SK-N-SH treated with all-trans-retinoic acid at 6 μM for 48 hours (cell line): ENCODE measurements around the gene GJB5.

Experiments used
- ATAC-seq: fragments of 200-7000 bp; cut with Tn5 transposase; 3 replicates; pipeline ENCODE4 v1.9.1; 2020; ENCODE audit warnings: mild to moderate bottlenecking, moderate library complexity
- BACH2 ChIP-seq: fragments of 250-450 bp; sonication (Bioruptor Pico); IDR thresholded peaks from 2 replicates; pipeline ENCODE4 v1.9.0; 2021; ENCODE audit warnings: mild to moderate bottlenecking, borderline replicate concordance
- CREB5 ChIP-seq: fragments of 250-450 bp; sonication (Bioruptor Pico); IDR thresholded peaks from 2 replicates; pipeline ENCODE4 v1.5.1; 2020; ENCODE audit warnings: low read depth, mild to moderate bottlenecking, moderate library complexity
- CSDC2 ChIP-seq: fragments of 250-450 bp; sonication (Bioruptor Pico); IDR thresholded peaks from 2 replicates; pipeline ENCODE4 v1.5.0; 2020; ENCODE audit warnings: mild to moderate bottlenecking, moderate library complexity
- ESRRG ChIP-seq: fragments of 250-450 bp; sonication (Bioruptor Pico); IDR thresholded peaks from 2 replicates; pipeline ENCODE4 v1.6.1; 2021; ENCODE audit warnings: mild to moderate bottlenecking
- GLIS3 ChIP-seq: fragments of 250-450 bp; sonication (Bioruptor Pico); IDR thresholded peaks from 2 replicates; pipeline ENCODE4 v1.5.0; 2020; ENCODE audit warnings: mild to moderate bottlenecking, moderate library complexity
- ISL1 ChIP-seq: fragments of 250-450 bp; sonication (Bioruptor Pico); IDR thresholded peaks from 2 replicates; pipeline ENCODE4 v2.1.2; 2022; ENCODE audit warnings: mild to moderate bottlenecking, moderate library complexity
- OSR1 ChIP-seq: fragments of 250-450 bp; sonication (Bioruptor Pico); IDR thresholded peaks from 2 replicates; pipeline ENCODE4 v1.8.0; 2022; ENCODE audit warnings: moderate library complexity, mild to moderate bottlenecking, inconsistent platforms
- PATZ1 ChIP-seq: fragments of 250-450 bp; sonication (Bioruptor Pico); IDR thresholded peaks from 2 replicates; pipeline ENCODE4 v1.8.0; 2020; ENCODE audit warnings: mild to moderate bottlenecking, moderate library complexity, borderline replicate concordance
- PPARA ChIP-seq: fragments of 250-450 bp; sonication (Bioruptor Pico); IDR thresholded peaks from 2 replicates; pipeline ENCODE4 v1.5.0; 2020; ENCODE audit warnings: mild to moderate bottlenecking, borderline replicate concordance
- RARB ChIP-seq: fragments of 250-450 bp; sonication (Bioruptor Pico); IDR thresholded peaks from 2 replicates; pipeline ENCODE4 v1.8.0; 2021; ENCODE audit warnings: mild to moderate bottlenecking, moderate library complexity
- SNAI2 ChIP-seq: fragments of 250-450 bp; sonication (Bioruptor Pico); IDR thresholded peaks from 2 replicates; pipeline ENCODE4 v1.5.0; 2020; ENCODE audit warnings: mild to moderate bottlenecking, moderate library complexity
- TCF4 ChIP-seq: fragments of 250-450 bp; sonication (Bioruptor Pico); IDR thresholded peaks from 2 replicates; pipeline ENCODE4 v1.8.0; 2021; ENCODE audit warnings: mild to moderate bottlenecking, moderate library complexity, borderline replicate concordance
- TOX ChIP-seq: fragments of 250-450 bp; sonication (Bioruptor Pico); IDR thresholded peaks from 2 replicates; pipeline ENCODE4 v1.8.0; 2021; ENCODE audit warnings: mild to moderate bottlenecking, moderate library complexity, borderline replicate concordance
- ZFP3 ChIP-seq: fragments of 250-450 bp; sonication (Bioruptor Pico); IDR thresholded peaks from 2 replicates; pipeline ENCODE4 v1.5.0; 2020; ENCODE audit warnings: mild to moderate bottlenecking, moderate library complexity
- ZFP30 ChIP-seq: fragments of 450-650 bp; formaldehyde crosslinking; IDR thresholded peaks from 2 replicates; pipeline ENCODE4 v1.5.0; 2022; ENCODE audit warnings: mild to moderate bottlenecking, moderate library complexity
- ZNF565 ChIP-seq: fragments of 450-650 bp; formaldehyde crosslinking; conservative IDR thresholded peaks from 2 replicates; pipeline ENCODE4 v1.5.0; 2020; ENCODE audit warnings: low read depth, mild to moderate bottlenecking, moderate library complexity
- ZNF70 ChIP-seq: fragments of 450-650 bp; formaldehyde crosslinking; IDR thresholded peaks from 2 replicates; pipeline ENCODE4 v1.5.0; 2020; ENCODE audit warnings: mild to moderate bottlenecking, moderate library complexity
- ZNF8 ChIP-seq: fragments of 450-650 bp; formaldehyde crosslinking; IDR thresholded peaks from 2 replicates; pipeline ENCODE4 v1.5.0; 2020; ENCODE audit warnings: mild to moderate bottlenecking, moderate library complexity
- TF ChIP-seq, protein P1 (sequence below): fragments of 250-450 bp; sonication (Bioruptor Pico); IDR thresholded peaks from 2 replicates; pipeline ENCODE4 v1.5.0; 2020; ENCODE audit warnings: mild to moderate bottlenecking, moderate library complexity
- TF ChIP-seq, protein P2 (sequence below): fragments of 250-450 bp; sonication (Bioruptor Pico); IDR thresholded peaks from 2 replicates; pipeline ENCODE4 v1.8.0; 2021; ENCODE audit warnings: low read depth, mild to moderate bottlenecking, moderate library complexity, borderline replicate concordance
- TF ChIP-seq, protein P3 (sequence below): fragments of 250-450 bp; sonication (Bioruptor Pico); IDR thresholded peaks from 2 replicates; pipeline ENCODE4 v1.5.1; 2021; ENCODE audit warnings: mild to moderate bottlenecking, moderate library complexity

Gene GJB5

DNA sequence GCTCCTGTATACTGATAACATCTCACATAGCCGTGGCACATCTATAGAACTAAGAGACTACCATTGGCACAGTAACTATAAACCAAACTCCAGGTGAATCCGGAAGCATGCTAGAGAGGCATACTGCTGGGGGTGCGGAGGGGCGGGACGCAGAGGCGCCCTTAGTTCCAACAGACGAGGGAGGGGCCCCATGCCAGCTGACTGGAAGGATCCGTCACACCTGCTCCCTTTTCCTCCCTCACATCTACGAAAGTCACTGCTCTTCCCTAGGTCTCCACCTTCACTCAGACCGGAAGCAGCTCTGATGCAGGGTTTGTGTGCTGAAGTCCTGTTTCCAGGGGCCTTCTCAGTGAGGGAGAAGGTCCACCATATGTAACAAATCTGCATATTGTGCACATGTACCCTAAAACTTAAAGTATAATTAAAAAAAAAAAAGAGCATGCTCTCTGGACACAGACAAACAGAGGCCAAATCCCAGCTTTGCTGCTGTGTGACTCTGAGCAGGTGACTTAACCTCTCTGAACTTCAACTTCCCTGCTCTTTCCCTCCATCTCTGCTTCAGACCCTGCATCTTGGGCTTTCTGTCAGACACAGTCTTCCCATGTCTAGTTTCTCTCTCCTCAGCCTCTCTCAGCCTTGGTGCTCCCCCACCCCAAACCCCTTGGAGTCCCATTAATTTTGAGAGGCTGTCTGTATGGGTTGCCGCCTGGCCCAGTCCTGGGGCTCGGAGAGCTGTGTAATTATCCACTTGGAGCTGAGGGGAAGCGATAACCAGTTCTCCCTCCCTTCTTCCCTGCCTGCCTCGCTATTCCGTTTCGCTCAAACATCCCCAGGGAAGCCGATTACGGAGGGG is 7.8 kb upstream of the GJB5 start:
- TF ChIP-seq, protein P1, sequence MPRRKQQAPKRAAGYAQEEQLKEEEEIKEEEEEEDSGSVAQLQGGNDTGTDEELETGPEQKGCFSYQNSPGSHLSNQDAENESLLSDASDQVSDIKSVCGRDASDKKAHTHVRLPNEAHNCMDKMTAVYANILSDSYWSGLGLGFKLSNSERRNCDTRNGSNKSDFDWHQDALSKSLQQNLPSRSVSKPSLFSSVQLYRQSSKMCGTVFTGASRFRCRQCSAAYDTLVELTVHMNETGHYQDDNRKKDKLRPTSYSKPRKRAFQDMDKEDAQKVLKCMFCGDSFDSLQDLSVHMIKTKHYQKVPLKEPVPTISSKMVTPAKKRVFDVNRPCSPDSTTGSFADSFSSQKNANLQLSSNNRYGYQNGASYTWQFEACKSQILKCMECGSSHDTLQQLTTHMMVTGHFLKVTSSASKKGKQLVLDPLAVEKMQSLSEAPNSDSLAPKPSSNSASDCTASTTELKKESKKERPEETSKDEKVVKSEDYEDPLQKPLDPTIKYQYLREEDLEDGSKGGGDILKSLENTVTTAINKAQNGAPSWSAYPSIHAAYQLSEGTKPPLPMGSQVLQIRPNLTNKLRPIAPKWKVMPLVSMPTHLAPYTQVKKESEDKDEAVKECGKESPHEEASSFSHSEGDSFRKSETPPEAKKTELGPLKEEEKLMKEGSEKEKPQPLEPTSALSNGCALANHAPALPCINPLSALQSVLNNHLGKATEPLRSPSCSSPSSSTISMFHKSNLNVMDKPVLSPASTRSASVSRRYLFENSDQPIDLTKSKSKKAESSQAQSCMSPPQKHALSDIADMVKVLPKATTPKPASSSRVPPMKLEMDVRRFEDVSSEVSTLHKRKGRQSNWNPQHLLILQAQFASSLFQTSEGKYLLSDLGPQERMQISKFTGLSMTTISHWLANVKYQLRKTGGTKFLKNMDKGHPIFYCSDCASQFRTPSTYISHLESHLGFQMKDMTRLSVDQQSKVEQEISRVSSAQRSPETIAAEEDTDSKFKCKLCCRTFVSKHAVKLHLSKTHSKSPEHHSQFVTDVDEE (CRISPR knock-in tag), result no peak
- TF ChIP-seq, protein P2, sequence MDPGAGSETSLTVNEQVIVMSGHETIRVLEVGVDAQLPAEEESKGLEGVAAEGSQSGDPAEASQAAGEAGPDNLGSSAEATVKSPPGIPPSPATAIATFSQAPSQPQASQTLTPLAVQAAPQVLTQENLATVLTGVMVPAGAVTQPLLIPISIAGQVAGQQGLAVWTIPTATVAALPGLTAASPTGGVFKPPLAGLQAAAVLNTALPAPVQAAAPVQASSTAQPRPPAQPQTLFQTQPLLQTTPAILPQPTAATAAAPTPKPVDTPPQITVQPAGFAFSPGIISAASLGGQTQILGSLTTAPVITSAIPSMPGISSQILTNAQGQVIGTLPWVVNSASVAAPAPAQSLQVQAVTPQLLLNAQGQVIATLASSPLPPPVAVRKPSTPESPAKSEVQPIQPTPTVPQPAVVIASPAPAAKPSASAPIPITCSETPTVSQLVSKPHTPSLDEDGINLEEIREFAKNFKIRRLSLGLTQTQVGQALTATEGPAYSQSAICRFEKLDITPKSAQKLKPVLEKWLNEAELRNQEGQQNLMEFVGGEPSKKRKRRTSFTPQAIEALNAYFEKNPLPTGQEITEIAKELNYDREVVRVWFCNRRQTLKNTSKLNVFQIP (CRISPR knock-in tag), result no peak
- no peak for TF ChIP-seq TCF4 (CRISPR knock-in tag)
- TF ChIP-seq ZNF8 (CRISPR knock-in tag), result no peak
- no peak for TF ChIP-seq ZFP30 (CRISPR knock-in tag)
- no peak for TF ChIP-seq TOX
- no peak for TF ChIP-seq CREB5 (CRISPR knock-in tag)
- no peak for TF ChIP-seq SNAI2 (CRISPR knock-in tag)
- no peak for TF ChIP-seq OSR1
- no peak for TF ChIP-seq ZNF70 (CRISPR knock-in tag)
- TF ChIP-seq, protein P3, sequence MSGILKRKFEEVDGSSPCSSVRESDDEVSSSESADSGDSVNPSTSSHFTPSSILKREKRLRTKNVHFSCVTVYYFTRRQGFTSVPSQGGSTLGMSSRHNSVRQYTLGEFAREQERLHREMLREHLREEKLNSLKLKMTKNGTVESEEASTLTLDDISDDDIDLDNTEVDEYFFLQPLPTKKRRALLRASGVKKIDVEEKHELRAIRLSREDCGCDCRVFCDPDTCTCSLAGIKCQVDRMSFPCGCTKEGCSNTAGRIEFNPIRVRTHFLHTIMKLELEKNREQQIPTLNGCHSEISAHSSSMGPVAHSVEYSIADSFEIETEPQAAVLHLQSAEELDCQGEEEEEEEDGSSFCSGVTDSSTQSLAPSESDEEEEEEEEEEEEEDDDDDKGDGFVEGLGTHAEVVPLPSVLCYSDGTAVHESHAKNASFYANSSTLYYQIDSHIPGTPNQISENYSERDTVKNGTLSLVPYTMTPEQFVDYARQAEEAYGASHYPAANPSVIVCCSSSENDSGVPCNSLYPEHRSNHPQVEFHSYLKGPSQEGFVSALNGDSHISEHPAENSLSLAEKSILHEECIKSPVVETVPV (CRISPR knock-in tag), result no peak
- TF ChIP-seq PPARA (CRISPR knock-in tag), result no peak
- ATAC-seq, result no peak

GRCh38 chr1:34747638-34747941 is 7.3 kb upstream of the GJB5 start:
- no peak for ATAC-seq
- no peak for TF ChIP-seq RARB (CRISPR knock-in tag)
- TF ChIP-seq CREB5 (CRISPR knock-in tag), result no peak
- no peak for TF ChIP-seq PPARA (CRISPR knock-in tag)
- TF ChIP-seq ESRRG, result no peak
- no peak for TF ChIP-seq ZFP30 (CRISPR knock-in tag)
- TF ChIP-seq, protein P3 (CRISPR knock-in tag), result no peak
- TF ChIP-seq BACH2 (CRISPR knock-in tag), result no peak

GRCh38 chr1:34749992-34750391 is 4.9 kb upstream of the GJB5 start:
- ATAC-seq, result no peak
- TF ChIP-seq ZFP3 (CRISPR knock-in tag) (no peak), ZNF8 (CRISPR knock-in tag) (no peak), ESRRG (no peak), ISL1 (CRISPR knock-in tag) (no peak), OSR1 (no peak), ZNF70 (CRISPR knock-in tag) (no peak), CREB5 (CRISPR knock-in tag) (no peak), ZNF565 (CRISPR knock-in tag) (no peak), PATZ1 (CRISPR knock-in tag) (no peak), TOX (no peak), CSDC2 (CRISPR knock-in tag) (no peak), GLIS3 (CRISPR knock-in tag) (no peak), SNAI2 (CRISPR knock-in tag) (no peak), PPARA (CRISPR knock-in tag) (no peak)
- TF ChIP-seq, protein P2 (CRISPR knock-in tag), result no peak
